ENCODE data around the gene GREM2. TPM values are rescaled to one million over a fixed set of nuclear protein-coding genes. Genes with fewer than 3 reads are reported as not detected.

The GREM2 gene
- total and polyA plus RNA-seq, 9 of the 15 experiments (the other 6 are each of a cell fraction or from before 2014, with no cell fraction given): 0.01 to 0.07 (median 0.05) TPM; not detected in 5

DNA sequence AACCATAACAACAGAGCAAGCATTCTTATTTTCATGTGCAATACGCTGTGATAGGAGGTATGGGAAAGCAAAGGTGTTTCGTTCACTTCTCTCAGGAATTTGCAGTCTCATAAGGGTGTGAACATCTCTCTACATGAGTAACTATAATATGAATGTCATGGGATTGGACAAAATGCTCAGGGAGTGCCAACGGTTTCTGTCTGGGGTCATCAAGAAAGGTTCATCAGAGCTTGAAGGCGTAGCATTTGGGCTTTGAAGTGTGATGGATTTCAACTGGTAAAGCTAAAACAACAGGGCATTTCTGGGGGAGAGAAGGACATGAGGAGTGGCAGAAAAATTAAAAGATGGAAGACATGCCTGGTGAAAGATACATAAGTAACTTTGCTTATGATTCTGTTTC lies 32.4 kb downstream of the GREM2 start (continued):
- TF ChIP-seq XRCC4 (IDR thresholded peaks at IDR 0.05; ENCODE audit: extremely low read depth, insufficient read depth, insufficient read length) (no peak), JUN (IDR thresholded peaks at IDR 0.05; ENCODE audit: borderline replicate concordance, low read depth, low read length) (no peak), JUN (CRISPR knock-in tag; IDR thresholded peaks at IDR 0.05; ENCODE audit: borderline replicate concordance) (no peak), BCL6 (CRISPR knock-in tag; IDR thresholded peaks at IDR 0.05) (no peak), ZNF444 (CRISPR knock-in tag; IDR thresholded peaks at IDR 0.05) (no peak), GTF2E2 (tag; IDR thresholded peaks at IDR 0.05) (no peak), TOE1 (IDR thresholded peaks at IDR 0.05; ENCODE audit: borderline replicate concordance) (no peak), TOE1 (CRISPR knock-in tag; IDR thresholded peaks at IDR 0.05; ENCODE audit: borderline replicate concordance, low read depth) (no peak), ZNF197 (CRISPR knock-in tag; IDR thresholded peaks at IDR 0.05; ENCODE audit: low read depth) (no peak), CBX5 (IDR thresholded peaks at IDR 0.05; ENCODE audit: borderline replicate concordance, low read depth) (no peak)
- TF ChIP-seq, protein P1, sequence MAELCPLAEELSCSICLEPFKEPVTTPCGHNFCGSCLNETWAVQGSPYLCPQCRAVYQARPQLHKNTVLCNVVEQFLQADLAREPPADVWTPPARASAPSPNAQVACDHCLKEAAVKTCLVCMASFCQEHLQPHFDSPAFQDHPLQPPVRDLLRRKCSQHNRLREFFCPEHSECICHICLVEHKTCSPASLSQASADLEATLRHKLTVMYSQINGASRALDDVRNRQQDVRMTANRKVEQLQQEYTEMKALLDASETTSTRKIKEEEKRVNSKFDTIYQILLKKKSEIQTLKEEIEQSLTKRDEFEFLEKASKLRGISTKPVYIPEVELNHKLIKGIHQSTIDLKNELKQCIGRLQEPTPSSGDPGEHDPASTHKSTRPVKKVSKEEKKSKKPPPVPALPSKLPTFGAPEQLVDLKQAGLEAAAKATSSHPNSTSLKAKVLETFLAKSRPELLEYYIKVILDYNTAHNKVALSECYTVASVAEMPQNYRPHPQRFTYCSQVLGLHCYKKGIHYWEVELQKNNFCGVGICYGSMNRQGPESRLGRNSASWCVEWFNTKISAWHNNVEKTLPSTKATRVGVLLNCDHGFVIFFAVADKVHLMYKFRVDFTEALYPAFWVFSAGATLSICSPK (IDR thresholded peaks at IDR 0.05; ENCODE audit: borderline replicate concordance): no peak
- TF ChIP-seq, protein P2, sequence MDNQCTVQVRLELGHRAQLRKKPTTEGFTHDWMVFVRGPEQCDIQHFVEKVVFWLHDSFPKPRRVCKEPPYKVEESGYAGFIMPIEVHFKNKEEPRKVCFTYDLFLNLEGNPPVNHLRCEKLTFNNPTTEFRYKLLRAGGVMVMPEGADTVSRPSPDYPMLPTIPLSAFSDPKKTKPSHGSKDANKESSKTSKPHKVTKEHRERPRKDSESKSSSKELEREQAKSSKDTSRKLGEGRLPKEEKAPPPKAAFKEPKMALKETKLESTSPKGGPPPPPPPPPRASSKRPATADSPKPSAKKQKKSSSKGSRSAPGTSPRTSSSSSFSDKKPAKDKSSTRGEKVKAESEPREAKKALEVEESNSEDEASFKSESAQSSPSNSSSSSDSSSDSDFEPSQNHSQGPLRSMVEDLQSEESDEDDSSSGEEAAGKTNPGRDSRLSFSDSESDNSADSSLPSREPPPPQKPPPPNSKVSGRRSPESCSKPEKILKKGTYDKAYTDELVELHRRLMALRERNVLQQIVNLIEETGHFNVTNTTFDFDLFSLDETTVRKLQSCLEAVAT (IDR thresholded peaks at IDR 0.05): no peak
- TF ChIP-seq, protein P3, sequence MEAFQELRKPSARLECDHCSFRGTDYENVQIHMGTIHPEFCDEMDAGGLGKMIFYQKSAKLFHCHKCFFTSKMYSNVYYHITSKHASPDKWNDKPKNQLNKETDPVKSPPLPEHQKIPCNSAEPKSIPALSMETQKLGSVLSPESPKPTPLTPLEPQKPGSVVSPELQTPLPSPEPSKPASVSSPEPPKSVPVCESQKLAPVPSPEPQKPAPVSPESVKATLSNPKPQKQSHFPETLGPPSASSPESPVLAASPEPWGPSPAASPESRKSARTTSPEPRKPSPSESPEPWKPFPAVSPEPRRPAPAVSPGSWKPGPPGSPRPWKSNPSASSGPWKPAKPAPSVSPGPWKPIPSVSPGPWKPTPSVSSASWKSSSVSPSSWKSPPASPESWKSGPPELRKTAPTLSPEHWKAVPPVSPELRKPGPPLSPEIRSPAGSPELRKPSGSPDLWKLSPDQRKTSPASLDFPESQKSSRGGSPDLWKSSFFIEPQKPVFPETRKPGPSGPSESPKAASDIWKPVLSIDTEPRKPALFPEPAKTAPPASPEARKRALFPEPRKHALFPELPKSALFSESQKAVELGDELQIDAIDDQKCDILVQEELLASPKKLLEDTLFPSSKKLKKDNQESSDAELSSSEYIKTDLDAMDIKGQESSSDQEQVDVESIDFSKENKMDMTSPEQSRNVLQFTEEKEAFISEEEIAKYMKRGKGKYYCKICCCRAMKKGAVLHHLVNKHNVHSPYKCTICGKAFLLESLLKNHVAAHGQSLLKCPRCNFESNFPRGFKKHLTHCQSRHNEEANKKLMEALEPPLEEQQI (IDR thresholded peaks at IDR 0.05): no peak

Data from K562 (cell line).